Measurements from ENCODE around the gene KCNT1.

- TF ChIP-seq, protein P1, sequence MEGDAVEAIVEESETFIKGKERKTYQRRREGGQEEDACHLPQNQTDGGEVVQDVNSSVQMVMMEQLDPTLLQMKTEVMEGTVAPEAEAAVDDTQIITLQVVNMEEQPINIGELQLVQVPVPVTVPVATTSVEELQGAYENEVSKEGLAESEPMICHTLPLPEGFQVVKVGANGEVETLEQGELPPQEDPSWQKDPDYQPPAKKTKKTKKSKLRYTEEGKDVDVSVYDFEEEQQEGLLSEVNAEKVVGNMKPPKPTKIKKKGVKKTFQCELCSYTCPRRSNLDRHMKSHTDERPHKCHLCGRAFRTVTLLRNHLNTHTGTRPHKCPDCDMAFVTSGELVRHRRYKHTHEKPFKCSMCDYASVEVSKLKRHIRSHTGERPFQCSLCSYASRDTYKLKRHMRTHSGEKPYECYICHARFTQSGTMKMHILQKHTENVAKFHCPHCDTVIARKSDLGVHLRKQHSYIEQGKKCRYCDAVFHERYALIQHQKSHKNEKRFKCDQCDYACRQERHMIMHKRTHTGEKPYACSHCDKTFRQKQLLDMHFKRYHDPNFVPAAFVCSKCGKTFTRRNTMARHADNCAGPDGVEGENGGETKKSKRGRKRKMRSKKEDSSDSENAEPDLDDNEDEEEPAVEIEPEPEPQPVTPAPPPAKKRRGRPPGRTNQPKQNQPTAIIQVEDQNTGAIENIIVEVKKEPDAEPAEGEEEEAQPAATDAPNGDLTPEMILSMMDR (IDR thresholded peaks at IDR 0.05), result no peak
- TF ChIP-seq POLR2A (IDR thresholded peaks at IDR 0.05), result no peak
Observed at GRCh38 chr9:135772056-135772646, 70.2 kb downstream of the KCNT1 start.
